OCI-M2 (cell line): Measurements from ENCODE around the gene PDHB.
"Not testable (repeated sequence)": the region's sequence is repeated elsewhere in the genome, so short reads cannot be mapped to it uniquely, and the experiment has no call there.

Experiments used
- DNase-seq: peaks from one replicate; lab custom pipeline; 2025; ENCODE audit not compliant: unreplicated experiment; lab: John Stamatoyannopoulos, UW

Gene PDHB

DNA sequence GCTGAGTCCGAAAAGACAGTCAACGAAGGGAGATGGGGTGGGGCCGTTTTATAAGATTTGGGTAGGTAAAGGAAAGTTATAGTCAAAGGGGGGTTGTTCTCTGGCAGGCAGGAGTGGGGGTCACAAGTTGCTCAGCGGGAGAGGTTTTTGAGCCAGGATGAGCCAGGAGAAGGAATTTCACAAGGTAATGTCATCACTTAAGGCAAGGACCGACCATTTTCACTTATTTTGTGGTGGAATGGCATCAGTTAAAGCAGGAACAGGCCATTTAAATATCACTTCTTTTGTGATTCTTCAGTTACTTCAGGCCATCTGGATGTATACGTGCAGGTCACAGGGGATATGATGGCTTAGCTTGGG, 7.3 kb upstream of the PDHB start:
- DNase-seq, result not testable (repeated sequence)

DNA sequence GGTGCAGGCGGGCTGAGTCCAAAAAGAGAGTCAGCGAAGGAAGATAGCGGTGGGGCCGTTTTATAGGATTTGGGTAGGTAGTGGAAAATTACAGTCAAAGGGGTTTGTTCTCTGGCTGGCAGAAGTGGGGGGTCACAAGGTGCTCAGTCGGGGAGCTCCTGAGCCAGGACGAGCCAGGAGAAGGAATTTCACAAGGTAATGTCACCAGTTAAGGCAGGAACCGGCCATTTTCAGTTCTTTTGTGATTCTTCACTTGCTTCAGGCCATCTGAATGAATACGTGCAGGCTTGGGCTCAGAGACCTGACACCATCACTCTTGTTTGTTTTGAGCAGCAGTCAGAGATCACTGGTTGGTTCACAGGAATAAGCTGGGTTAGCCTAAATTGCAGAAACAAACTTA, 3.6 kb upstream of the PDHB start:
- DNase-seq, result not testable (repeated sequence)

DNA sequence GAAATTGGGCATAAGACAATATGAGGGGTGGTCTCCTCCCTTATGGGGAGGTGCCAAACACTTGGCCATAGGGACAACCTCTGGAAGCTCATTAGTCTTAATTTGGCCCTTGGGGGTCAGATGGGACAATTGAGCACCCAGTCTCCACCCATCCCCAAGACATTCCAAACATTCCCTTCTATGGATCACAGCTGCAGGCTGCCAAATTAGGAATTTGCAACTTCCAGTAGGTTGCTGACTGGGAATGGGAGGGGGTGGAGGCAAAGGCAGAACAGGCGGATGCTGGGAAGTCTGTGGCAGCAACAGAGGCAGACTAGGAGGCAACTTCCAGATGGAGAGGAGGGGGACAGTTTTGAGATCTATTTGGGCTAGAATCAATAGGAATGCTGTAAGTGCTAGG, 1.4 kb upstream of the PDHB start:
- DNase-seq, result no peak

DNA sequence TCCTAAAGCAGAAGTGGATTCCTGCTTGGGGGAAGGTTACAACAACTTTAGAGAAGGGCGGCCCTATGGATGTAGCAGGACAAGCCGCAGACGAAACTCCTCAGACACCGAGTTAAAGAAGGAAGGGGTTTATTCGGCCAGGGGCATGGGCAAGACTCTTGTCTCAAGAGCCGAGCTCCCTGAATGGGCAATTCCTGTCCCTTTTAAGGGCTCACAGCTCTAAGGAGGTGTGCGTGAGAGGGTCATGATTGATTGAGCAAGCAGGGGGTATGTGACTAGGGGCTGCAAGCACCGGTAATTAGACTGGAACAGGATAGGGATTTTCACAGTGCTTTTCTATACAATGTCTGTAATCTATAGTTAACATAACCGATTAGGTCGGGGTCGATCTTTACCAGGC, 879 bp upstream of the PDHB start:
- DNase-seq, result no peak

DNA sequence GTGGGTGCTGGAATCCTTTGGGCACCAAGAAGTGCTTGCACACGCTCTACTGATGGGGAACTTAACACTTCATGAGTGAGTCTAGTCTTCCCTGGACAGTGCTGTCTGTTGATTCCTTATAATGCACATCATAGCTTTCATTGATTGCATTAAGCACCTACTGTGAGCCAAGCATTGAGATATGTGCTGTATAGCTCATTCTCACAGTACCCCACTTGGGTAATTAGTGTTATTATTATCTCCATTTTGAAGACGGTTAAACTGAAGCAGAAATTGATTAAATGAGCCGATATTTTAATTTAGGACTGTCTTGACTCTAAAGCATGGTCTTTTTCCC, 504 bp upstream of the PDHB start:
- DNase-seq, result peak; percentile 40

DNA sequence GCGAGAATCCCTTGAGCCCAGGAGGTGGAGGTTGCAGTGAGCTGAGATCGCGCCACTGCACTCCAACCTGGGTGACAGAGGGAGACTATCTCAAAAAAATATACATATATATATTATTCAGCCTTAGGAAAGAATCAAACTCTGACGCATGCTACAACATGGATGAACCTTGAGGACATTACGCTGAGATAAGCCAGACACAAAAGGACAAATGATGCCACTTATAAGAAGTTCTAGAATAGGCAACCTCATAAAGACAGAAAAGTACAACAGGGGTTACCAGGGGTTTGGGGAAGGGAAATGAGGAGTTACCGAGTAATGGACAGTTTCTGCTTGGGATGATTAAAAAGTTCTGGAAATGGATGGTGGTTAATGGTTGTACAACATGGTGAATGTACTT, 727 bp downstream of the PDHB start:
- DNase-seq, result no peak

DNA sequence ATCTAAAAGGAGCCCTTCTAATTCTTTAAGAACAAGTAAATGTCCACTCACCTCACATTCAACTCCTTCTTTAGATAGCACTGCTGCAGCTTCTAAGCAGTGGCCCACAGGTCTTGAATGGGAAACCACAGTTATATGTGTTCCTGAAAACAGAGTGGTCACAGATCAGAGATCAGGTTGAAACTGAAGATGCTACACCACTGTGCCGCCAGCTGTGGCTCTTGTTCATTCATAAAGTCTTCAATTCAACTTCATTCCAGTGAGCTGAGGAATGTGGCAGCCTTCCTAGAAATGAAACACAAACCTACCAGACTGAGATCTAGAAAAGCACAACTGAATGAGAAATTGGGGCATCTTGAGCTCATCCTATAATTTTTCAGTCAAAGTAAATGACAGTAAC, 4.0 kb downstream of the PDHB start:
- DNase-seq, result no peak

DNA sequence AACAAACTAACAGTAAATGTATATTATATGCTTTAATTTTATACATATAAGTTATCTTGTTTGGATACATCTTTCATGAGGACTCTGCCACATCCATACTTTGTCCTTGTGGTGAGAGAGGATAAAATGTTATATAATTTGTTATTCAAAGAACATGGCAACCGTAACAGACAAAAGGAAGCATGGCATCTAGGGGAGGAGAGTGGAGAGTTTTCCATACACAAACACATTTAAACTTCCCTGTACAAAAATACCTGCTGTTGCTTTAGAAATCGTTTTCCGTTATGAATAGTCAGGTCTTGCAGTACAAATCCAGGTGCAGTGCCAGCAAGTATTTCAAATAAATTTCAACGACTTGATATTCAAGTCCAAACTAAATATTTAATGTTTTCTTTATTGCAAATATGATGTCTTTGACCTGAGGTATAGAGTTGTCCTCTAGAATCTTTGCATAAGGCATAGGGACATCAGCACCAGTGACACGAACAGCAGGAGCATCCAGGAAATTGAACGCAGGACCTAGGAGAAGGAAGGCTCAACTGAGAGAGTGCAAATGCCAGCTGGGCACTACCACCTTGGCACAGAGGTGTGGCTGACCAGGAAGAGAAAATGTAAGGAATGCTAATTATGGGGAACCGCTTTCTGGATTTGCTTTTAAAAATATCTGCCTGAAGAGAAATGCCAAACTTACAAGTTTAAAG, 5.8 kb downstream of the PDHB start:
- no peak for DNase-seq

DNA sequence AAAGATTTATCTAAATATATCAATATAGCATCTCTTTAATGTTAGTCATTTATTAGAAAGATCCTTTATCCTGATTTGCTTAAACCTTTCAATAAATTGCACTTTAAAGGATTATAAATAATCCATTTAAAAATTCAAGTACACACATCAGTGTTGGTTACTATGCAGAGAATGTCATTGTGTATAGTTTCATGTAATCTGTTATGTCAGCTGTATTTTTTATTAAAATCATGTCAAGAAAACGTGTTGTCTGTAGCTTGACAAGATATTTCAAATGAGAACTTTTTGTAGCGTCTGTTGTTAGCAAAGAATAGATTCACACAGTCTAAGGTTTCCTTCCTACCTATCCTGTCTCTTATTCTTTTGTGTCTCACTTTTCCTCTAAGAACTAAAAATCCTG, 7.8 kb downstream of the PDHB start:
- no peak for DNase-seq

DNA sequence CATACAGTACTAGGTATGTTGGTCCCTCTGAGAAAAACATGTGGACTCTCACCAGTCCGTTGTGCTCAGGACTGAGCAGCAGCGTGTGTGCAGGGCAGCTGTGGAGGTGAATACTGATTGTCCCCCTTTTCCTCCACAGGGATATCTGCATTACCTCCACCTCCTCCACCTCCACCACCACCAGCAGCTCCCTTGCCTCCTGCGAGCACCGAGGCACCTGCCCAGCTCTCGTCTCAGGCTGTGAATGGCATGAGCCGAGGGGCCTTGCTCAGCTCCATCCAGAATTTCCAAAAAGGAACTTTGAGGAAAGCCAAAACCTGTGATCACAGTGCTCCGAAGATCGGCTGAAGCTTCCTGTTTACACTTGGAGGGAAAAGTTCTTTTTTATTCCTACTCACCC, 9.0 kb downstream of the PDHB start:
- DNase-seq, result no peak

DNA sequence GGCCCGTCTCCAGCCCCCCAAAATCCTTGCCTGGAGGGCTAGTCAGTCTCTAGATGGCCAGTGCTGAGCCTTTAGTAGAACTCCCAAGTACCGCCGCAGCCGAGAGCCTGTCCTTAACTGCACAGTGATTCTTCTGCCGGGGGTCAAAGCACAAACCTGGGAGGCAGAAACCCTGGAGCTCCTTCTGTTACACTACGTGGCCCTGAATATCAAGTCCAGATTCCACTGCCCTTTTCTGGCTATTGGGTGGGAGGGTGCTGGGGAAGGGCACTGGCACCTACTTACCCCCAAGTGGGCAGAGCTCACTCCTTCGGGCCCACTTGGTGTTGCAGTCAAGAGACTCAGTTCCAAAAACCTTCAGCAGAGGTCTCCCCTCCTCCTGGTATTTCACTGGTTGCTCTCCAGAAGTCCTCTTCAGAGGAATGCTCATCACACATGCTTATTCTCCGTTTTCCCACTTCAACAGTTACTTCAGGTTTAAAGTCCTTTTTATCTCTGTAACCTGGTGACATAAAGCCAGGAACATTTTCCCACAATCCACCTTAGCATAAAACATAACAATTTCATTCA, 10.8 kb downstream of the PDHB start:
- DNase-seq, result no peak

DNA sequence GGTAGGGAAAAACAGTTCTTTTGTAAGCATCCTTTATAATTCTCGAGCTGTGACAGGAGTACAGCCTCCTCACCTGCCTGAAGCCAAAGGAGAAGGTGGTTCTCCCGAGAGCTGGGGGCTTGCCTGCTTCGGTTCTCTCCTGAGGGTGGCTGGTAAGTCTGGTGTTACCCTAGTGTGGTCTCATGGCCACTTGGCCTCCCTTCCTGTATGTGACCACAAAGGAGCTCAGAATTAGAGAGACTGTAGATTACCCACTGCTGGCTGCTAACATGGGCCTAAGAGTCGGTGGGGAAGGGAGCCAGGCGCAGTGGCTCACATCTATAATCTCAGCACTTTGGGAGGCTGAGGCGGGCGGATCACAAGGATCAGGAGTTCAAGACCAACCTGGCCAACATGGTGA, 12.6 kb downstream of the PDHB start:
- no peak for DNase-seq

DNA sequence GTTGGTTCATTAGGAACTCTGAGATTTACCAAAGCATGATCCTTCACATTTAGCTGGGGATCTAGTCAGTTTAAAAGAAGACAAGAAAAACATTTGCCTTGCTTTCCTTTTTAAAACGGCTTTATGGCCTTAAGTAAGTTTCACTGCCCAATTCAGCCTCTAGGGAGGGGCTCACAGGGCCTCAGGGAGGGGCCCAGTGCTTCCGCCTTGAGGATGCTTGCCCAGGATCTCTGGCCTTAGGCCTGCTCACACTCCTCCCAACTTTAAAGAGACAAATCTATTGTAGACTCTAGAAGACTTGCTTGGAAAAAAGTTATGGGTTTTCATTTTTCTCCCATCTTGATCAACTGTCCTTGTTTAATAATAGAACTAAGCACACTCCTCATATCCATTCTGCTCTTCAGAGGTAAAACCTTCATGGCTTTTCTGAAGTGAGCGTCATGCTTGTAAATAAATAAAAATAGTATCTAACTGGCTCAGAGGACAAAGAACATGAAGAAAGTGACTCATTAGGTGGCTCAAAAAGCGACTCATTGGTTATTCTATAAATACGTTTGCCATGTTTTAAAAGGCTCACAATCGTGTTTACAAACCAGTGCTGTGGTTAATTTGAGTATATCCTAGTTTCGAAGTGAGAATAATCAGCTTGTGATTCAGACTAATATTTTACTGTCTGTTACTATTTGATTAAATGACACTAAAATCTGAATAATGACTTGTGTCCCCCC, 13.7 kb downstream of the PDHB start:
- no peak for DNase-seq

DNA sequence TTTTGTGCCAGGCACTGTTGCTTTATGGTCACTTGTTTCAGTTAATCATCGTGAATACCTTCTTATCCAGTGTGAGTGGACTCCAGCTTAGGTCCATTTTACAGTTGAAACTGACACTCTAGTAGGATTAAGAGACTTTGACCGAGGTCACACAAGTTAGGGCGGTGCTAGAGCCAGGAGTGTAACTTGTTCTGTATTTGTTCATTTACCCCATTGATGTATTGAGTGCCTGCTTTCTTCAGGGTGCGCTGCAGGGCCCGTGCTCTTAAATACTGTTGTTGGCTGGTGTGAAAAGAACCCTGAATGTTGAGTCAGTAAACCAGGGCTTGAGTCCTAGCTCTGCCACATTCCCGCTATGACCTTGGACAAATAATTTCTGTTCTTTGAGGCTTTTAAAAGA, 15.4 kb downstream of the PDHB start:
- DNase-seq, result no peak

DNA sequence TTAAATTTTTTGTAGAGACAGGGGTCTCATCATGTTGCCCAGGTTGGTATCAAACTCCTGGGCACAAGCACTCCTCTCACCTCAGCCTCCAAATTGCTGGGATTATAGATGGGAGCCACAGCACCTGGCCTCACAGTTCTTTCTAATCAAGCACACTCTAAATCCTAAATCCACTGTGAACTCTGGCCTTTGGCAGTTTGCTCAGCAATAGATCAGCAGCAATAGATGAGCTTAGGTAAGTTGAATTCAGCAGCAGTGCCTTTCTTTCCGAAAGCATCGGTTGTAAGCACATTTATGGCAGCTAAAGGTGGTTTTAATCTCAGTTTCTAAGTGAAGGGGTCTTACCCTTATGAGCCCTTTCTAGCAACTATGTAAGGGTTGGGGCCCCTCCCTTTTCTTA, 16.6 kb downstream of the PDHB start:
- DNase-seq, result no peak

DNA sequence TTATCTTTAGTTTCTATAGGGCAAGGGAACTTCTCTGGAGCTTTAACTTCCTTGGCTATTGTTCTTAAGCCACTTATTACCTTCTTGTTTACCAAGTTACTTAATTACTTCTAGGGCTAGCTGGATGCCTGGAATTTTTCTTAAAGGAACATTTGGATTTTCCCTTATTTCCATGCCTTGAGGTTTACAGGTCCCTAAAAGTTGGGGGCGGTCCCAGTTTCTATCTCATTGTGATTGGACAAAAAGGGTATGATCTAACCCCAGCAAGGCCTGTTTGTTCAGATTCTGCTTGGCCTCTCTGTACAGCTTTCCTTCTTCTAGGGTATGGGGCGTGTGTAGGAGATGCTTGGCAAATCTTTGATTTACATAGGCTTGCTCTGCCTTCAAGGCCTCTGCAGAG, 17.4 kb downstream of the PDHB start:
- DNase-seq, result no peak

DNA sequence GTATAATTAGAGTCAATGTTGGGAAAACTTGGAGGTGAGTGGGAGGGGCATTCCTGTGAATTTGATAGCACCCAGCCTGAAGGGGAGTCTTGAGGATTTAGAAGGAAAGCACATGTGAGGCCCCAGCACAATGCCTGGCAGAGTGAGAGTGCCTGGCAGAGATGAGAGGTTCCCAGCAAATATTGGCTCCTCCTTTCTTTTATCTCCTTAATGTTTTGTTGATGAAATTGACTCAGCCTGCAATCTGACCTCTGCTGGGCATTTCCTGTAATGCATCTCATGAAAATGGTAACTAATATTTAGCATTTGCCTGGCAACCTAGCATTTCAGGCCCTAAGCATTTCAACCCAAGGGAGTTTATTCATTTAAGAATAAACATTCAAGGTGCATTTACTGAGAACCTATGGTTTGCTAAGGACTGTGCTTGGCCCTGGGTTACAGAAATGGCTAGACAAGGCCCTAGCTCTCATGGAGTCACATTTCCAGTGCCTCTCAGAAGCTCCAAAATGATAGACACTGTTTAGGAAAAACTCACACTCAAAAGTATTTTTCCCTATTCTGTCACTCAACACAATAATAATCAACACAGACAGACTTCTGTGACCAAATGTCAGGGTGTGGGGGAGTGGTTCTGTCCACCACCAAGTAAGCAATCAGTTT, 19.0 kb downstream of the PDHB start:
- no peak for DNase-seq

DNA sequence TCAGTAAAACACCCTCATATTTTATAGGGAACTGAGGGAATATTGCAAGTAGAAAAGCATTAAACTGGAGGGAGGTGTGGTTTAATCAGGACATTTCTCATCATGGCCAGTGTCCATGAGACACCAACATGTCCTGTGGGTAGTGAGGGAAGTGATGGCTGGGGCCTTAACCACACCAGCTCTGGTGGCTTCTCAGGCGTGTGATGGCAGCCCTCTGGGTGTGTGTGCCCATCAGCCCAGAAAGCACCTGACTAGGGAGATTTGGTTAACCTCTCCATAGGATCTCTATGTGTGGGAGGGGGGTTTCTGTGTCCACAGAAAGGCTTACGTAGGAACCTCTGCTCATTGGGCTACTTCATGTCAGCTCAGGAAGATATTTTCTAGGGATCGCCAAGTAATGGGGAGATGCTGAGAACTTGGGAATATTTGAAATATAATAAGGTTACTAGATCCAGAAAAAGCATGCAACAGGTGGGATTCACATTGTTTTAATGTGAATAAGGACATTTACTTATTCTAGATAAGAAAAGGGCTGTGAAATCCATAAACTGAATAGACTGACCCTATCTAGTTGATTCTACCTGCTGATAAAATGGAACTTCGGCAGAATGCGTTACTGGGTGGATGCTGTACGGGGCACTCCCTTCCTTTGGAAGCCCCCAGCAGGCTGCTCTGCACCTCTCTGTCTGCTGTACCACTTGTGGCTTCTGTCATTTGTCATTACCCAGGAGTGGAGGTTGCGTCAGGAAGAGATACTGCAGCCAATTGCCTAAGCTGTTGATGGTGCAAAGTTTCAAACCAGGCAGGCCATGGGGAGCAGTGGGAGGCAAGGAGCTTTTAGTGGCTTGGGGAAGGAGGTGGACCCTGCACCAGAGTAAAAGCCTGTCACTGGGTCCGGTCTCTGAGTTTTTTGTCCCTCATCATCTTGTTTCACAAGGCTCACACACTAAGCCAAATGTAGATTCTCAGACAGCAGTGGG, 21.5 kb downstream of the PDHB start:
- no peak for DNase-seq

DNA sequence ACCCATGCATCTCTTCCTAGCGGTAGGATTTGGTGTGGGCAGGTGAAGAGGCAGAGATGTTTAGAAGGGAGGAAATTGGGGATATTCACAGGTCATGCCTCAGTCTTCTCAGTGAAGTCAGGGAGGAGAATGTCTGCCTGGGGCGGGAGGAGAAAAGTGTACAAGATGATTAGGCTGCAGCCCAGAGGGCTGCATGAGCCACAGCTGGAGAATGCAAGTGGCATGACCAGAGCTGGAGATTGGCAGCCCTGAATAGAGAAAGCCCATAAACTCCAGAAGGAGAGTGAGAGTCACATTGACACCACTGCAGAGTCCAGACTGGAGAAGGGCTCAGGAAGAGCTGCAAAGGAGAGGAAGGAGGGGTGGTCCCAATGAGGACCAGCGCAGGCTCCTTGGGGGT, 22.6 kb downstream of the PDHB start:
- no peak for DNase-seq

DNA sequence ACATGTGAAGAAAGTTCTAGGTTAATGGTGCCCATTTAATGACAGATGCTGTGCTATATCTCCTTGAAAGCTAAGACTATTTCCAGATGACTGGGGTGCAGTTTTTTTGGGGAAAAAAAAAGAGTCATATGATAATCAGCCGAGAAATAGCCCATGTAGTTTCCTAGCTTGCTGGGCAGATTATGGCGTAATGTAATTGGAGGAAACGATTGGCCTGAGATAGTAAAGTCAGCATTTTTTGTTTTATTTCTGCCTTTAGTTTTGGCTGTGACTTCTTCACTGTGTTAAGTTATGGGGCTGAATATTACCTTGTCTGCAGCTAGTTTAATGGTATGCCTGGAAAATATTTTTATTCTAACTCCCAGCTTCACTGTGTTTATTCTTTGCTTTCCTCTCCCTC, 24.0 kb downstream of the PDHB start:
- DNase-seq, result no peak

DNA sequence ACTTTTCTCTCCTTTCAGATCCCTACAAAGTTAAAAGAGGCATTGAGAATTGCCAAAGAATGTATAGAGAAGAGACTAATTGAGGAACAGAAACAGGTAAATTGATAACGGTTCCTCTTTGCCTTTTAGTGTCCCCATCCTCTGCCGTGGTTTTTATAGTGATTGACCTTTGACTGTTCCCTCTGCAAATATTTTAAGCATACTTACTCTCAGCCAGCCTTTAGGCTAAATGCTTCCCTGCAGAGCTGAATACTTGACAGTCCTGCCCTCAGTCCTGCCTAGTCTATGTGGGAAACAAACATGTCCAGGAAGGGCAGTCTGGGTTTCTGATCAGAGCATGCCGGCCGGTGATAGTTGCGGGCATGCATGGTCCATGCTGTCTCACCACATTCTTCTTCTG, 24.7 kb downstream of the PDHB start:
- no peak for DNase-seq
